GM08714 (cell line): ENCODE measurements around the gene SF3A2.

Source experiments
- H3K4me3 ChIP-seq: fragments of 200-500 bp; sonication (Bioruptor generic); 2 replicates; pipeline ENCODE4 v1.5.1; 2014; ENCODE audit warnings: mild to moderate bottlenecking, low read length, inconsistent platforms
- ZNF274 ChIP-seq: IDR thresholded peaks from 2 replicates; pipeline ENCODE4 v1.6.1; 2012; ENCODE audit warnings: mild to moderate bottlenecking, low read depth, low read length

SF3A2 gene

DNA sequence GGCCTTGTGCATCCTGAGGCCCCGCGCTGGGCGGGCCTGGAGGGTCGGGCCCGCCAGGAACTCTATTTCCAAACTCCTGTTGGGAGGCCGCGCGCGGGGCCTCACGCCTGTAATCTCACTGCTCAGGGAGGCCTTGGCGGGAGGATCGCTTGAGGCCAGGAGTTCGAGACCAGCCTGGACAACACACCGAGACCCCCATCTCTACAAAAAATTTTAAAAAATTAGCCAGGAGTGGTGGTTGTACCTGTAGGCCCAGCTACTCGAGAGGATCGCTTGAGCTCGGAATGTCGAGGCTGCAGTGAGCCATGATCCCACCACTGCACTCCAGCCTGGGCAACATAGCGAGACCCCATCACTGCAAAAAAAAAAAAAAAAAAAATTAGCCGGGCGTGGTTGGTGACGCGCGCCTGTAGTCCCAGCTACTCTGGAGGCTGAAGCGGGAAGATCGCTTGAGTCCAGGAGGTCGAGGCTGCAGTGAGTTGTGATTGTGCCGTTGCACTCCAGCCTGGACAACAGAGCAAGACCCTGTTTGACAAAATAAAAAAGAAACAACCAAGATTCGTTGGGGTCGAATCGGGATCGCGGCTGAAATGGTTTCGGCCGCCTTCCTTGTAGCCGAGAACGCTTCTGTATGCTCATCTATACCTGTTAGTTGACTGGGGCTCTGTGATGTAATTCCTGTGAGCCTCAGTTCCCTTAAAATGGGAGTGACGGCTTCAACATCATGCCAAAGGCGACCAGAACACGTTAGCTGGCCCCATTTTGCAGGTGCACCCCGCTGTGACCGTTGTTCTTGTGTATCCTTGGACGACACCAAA lies 636 bp downstream of the SF3A2 start:
- no peak for TF ChIP-seq ZNF274
- H3K4me3 ChIP-seq = peak overlapping the region; percentile 85

DNA sequence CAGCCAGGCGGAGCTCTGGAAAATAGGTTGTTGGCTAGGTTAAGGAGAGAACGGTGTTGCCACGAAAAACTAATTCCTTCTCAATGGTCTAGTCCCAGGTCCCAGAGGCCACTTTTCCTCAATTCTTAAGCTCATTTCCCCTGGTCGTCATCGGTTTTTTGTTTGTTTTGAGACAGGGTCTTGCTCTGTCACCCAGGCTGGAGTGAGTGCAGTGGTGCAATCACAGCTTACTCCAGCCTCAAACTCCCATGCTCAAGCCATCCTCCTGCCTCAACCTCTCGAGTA lies 1.2 kb downstream of the SF3A2 start:
- TF ChIP-seq ZNF274 = no peak
- H3K4me3 ChIP-seq = peak overlapping the region; percentile 85

DNA sequence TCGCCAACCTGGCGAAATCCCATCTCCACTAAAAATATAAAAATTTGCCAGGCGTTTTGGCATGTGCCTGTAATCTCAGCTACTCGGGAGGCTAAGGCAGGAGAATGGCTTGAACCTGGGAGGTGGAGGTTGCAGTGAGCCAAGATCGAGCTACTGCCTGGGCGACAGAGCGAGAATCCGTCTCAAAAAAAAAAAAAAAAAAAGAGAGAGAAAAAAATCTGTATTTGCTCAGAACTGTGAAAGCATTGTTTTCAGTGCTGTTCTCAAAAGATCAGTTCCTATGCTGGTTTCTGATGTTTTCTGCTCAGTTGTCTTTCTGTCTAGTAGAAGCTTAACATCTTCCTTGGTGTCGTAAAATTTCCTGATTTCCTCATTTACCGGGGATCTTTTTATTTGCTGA lies 2.5 kb downstream of the SF3A2 start:
- no peak for TF ChIP-seq ZNF274
- H3K4me3 ChIP-seq = peak overlapping the region; percentile 37; the same call in 1 of the 2 replicates

GRCh38 chr19:2239771-2240770 lies 3.4 kb downstream of the SF3A2 start:
- H3K4me3 ChIP-seq = peak overlapping the region; percentile 37; the same call in 1 of the 2 replicates
- TF ChIP-seq ZNF274 = no peak

DNA sequence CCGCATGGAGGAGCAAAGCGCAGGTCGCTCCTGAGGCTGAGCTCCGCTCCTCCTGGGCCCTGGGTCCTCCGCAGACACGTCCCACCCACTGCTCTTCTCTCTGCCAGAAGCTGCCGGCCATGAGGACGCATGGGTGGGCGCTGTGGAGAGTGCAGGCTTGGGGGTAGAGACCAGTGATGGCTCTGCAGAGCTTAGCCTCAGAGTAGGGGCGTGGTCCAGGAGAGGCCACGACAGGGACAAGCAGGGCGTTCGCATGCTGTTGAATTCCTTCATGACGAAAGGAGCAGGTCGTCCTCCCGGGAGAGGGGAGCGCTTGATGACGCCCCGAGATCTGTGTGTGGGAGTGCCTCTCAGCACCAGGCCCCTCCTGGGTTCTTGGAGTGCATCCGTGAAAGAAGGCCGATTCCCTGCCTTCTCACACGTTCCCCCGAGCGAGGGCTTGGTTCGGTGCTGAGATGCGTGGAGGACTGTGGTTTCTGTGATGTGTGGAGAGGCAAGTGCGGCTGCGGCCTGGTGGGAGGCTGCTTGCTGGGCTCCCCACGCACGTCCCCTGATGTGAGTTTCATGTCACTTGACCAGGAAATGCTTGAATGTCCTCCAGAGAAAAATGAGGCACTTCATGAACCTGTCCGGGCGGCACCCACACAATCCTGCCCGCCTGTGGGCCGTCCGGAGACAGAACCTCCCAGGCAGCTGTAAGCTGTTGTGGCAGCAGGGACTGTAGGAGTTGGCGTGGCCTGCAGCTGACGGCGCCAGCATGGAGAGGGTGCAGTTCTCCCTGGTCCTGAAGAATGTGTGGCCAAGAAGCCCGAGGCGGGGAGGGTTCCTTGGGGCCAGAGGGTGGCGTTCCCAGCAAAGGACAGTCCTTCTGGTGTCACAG lies 4.5 kb downstream of the SF3A2 start:
- TF ChIP-seq ZNF274 = no peak
- no peak overlapping the region for H3K4me3 ChIP-seq

GRCh38 chr19:2242092-2242537 lies 5.5 kb downstream of the SF3A2 start:
- no peak for TF ChIP-seq ZNF274
- H3K4me3 ChIP-seq = no peak overlapping the region

DNA sequence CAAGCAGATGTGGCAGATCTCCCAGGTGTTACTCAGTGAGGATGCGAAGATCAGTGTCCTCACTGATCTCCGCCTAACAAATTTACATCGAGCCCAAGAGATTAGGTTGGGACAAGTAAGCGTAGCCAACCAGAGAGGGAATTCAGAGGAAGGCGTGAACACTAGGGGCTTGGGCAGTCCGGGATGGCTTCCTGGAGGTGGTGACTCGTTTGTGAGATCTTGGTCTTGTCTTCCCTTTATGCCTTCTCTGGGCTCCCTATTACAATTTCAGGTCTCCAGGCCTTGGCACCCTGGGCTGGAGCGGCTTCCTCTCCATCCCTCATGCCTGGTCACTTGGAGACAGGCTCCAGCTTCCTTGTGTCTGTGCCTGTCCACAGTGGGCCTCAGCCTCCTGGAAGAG lies 6.2 kb downstream of the SF3A2 start:
- TF ChIP-seq ZNF274 = no peak
- no peak overlapping the region for H3K4me3 ChIP-seq

GRCh38 chr19:2243274-2244124 lies 6.9 kb downstream of the SF3A2 start:
- no peak for TF ChIP-seq ZNF274
- H3K4me3 ChIP-seq = no peak overlapping the region

- H3K4me3 ChIP-seq = no peak overlapping the region
- no peak for TF ChIP-seq ZNF274
These were observed 7.4 kb downstream of the SF3A2 start for GRCh38 chr19:2244125-2244411.

- no peak overlapping the region for H3K4me3 ChIP-seq
- TF ChIP-seq ZNF274 = no peak
These were observed 7.9 kb downstream of the SF3A2 start for GRCh38 chr19:2244486-2244885.

GRCh38 chr19:2245273-2245672 lies 8.6 kb downstream of the SF3A2 start:
- TF ChIP-seq ZNF274 = no peak
- H3K4me3 ChIP-seq = no peak overlapping the region

DNA sequence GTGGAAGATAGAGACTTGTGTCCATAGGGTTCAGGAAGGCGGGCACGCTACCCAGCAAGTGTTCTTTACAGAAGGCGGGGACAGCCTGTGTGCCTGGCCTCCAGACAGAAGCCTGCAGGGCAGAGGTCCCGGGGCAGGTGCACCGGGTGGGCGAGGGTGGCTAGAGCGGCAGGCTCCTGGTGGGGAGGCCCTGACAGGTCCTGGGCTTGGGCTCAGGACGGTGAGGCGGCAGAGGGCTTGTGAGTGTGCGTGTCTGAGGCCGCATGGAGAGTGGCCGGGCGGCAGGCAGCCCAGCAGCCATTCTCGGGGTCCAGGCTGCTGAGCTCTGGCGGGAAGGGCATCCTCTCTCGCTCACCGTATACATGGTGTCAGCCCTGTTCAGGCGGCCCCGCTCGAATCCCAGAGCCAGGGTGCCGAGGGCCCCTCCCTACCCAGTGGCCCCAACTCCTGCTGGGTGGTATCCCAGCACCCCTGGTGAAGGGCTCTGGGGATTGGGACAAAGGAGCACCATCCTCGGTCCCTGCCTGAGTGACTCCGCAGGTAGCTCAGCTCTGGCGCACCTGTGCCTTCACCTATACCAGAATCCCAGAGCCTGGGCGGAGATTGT lies 9.5 kb downstream of the SF3A2 start:
- no peak for TF ChIP-seq ZNF274
- H3K4me3 ChIP-seq = no peak overlapping the region
